ENCODE results near the gene EPN3.

EPN3 gene

DNA sequence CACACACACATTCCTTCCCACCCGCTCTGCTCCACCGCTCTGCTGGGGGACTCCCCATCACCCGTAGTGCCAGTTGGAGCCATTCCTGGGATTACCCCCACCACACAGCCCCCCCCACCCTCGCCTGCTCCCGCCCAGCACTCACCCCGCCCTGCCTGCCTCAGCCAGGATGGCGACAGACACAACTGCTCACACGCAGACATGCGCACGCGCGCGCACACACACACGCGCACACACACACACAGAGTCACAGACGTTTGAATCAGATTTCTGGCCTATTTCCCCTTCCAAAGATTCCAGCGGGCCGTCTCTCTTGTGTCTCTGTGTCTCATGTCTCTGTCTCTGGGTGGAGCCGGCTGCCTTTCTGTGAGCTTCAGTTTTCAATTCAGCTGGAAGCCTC lies 32.4 kb downstream of the EPN3 start:
- TF ChIP-seq, protein P1, sequence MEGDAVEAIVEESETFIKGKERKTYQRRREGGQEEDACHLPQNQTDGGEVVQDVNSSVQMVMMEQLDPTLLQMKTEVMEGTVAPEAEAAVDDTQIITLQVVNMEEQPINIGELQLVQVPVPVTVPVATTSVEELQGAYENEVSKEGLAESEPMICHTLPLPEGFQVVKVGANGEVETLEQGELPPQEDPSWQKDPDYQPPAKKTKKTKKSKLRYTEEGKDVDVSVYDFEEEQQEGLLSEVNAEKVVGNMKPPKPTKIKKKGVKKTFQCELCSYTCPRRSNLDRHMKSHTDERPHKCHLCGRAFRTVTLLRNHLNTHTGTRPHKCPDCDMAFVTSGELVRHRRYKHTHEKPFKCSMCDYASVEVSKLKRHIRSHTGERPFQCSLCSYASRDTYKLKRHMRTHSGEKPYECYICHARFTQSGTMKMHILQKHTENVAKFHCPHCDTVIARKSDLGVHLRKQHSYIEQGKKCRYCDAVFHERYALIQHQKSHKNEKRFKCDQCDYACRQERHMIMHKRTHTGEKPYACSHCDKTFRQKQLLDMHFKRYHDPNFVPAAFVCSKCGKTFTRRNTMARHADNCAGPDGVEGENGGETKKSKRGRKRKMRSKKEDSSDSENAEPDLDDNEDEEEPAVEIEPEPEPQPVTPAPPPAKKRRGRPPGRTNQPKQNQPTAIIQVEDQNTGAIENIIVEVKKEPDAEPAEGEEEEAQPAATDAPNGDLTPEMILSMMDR (conservative IDR thresholded peaks at IDR 0.05; ENCODE audit: low read depth) = no peak
- POLR2A ChIA-PET (ENCODE audit: low non-redundant PET) = no interaction called here
- CTCF ChIA-PET = interaction anchor here (0.6 to 1.4 kb wide), 4 partner anchors 12 to 196 kb away, joined by 3 to 6 read pairs (median 4); no protein-coding TSS in a partner anchor
- no peak for DNase-seq (ENCODE audit: low spot score)
- H3K27ac ChIP-seq = no peak overlapping the region

DNA sequence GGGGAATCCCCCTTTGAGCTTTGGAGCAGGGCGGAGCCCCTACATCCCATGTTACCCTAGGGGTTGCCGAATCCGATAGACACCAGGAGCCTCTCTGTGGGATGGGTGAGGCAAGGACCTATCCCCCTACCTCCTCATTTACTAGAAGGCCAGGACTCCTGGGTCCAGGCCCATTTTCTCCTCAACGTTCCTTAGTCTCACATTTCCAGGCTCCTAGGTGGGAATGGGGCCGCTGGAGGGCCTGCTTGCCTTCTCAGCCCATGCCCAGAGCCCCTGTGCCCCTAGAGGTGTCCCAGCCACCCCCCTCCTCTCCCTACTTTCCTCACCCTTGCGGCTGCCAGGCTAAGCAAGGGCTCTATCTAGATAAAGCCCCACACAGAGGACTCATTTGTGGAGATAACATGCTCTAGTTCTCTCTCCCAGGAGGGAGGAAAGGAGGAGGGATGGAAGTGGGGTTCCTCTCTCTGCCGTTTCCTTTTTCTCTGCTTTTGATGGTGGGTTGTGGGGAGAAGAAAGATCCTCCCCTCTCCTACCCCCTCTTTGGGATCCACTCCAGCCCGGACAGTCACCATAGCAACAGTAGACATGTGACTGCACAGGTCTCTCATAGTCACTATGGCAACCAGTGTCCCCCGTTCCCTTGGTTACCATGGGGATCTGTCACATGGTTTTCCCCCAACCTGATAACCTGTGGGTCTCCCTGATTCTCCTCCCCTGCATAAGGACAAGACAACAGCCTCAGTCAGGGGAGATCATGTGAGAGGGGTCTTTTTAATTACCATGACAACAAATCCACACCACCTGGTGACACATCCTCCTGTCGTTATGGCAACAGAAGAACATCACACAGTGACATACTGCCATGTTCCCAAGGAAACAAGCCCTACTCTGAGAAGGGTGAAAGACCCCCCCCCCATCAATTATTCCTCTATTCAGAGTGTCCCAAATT lies 33.1 kb downstream of the EPN3 start:
- no peak overlapping the region for H3K27ac ChIP-seq
- CTCF ChIA-PET = interaction anchor here (0.7 to 1.2 kb wide), 2 partner anchors 13 to 587 kb away, joined by 3 read pairs; no protein-coding TSS in a partner anchor
- TF ChIP-seq, protein P1 (conservative IDR thresholded peaks at IDR 0.05; ENCODE audit: low read depth) = no peak
- POLR2A ChIA-PET (ENCODE audit: low non-redundant PET) = no interaction called here
- DNase-seq (ENCODE audit: low spot score) = no peak

DNA sequence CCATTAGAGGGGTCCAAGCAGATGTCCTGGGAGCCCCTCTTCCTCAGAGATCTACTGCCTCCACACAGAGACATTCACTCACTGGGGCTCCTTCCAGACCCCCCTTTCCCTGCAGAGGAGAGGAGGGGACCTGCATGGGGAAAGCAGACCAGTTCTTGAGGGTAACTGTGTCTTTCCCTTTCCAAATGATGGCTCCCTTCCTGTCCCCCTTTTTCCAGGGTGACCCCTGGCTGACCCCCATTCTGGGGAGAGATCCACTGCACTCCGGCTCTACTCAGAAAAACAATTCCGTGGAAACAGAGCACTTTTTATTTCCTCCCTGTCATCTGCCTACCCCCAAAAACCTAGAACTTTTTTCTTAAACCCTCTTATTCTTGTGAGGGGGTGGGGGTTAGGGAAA lies 34.4 kb downstream of the EPN3 start:
- no peak for DNase-seq (ENCODE audit: low spot score)
- CTCF ChIA-PET = interaction anchor here (0.7 kb wide), 1 partner anchor 589 kb away, joined by 3 read pairs; no protein-coding TSS in a partner anchor
- POLR2A ChIA-PET (ENCODE audit: low non-redundant PET) = no interaction called here
- H3K27ac ChIP-seq = no peak overlapping the region
- TF ChIP-seq, protein P1 (conservative IDR thresholded peaks at IDR 0.05; ENCODE audit: low read depth) = no peak

DNA sequence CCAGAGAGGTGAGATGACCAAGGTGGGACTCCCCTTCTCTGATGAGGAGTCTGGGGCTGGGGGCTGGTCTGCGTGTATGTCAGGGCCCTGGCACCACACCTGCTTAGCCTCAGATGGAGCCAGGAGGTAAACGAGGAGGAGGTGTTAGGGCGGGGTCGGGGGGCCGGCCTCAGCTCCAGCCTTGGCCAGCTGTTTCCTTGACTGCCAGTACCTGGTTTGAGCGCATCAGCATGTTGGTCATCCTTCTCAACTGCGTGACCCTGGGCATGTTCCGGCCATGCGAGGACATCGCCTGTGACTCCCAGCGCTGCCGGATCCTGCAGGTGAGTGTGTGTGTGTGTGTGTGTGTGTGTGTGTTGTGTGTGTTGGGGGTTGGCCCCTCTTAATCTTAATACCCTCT lies 36.1 kb downstream of the EPN3 start:
- TF ChIP-seq, protein P1 (conservative IDR thresholded peaks at IDR 0.05; ENCODE audit: low read depth) = no peak
- H3K27ac ChIP-seq = no peak overlapping the region
- DNase-seq (ENCODE audit: low spot score) = no peak
- CTCF ChIA-PET = no interaction called here
- POLR2A ChIA-PET (ENCODE audit: low non-redundant PET) = no interaction called here

DNA sequence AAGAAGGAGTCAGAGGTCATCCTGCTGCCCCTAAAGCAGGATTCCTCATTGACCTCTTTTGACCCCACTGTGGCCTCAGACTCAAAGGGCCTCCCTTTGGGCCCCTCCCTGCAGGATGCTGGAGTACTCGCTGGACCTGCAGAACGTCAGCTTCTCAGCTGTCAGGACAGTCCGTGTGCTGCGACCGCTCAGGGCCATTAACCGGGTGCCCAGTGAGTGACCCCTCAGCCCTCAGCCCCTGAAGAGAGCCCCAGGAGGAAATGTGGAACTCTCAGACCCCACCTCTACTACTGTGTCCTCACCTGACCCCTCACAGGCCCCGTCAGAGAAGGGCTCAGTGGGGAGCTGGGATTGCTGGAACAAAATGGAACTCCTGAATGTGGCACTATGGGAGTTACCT lies 37.1 kb downstream of the EPN3 start:
- TF ChIP-seq, protein P1 (conservative IDR thresholded peaks at IDR 0.05; ENCODE audit: low read depth) = no peak
- no peak for DNase-seq (ENCODE audit: low spot score)
- no peak overlapping the region for H3K27ac ChIP-seq
- POLR2A ChIA-PET (ENCODE audit: low non-redundant PET) = no interaction called here
- CTCF ChIA-PET = no interaction called here

DNA sequence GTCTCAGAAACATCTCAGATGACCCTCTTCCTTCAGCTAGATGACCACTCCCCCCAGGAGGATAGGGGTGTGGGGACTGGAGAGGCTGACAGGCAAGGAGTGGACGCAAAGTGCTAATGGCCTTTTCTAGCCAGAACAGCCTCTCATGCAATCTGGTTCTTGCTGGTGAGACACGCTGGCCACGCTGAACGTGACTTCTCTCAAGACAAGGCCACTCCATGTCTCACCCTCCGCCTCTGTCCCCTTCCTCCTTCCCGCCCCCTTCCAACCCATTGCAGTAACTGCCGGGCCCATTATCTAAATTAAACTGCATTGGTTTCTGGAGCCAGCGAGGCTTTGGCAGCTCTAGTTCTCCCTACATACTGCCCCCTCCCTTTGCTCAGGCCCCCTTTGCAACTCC lies 37.5 kb downstream of the EPN3 start:
- H3K27ac ChIP-seq = no peak overlapping the region
- TF ChIP-seq, protein P1 (conservative IDR thresholded peaks at IDR 0.05; ENCODE audit: low read depth) = no peak
- DNase-seq (ENCODE audit: low spot score) = no peak
- CTCF ChIA-PET = no interaction called here
- POLR2A ChIA-PET (ENCODE audit: low non-redundant PET) = no interaction called here

All from RWPE1 (cell line).